OCI-LY7 (cell line): ENCODE data around the gene SPINK4. TPM values are rescaled to one million over a fixed set of nuclear protein-coding genes. Genes with fewer than 3 reads are reported as not detected.

Experiments
- BruUV-seq: library from RNA; stranded (reverse); fragments of 400-500 nt; replicated peaks from 2 replicates; lab custom pipeline; 2021; lab: Mats Ljungman, UMichigan
- CTCF ChIA-PET: fragments of 300-600 bp; sonication (Branson Sonifier 250); formaldehyde crosslinking; loops from one replicate; lab custom pipeline; 2022; ENCODE audit warnings: antibody characterized with exemption; ENCODE audit not compliant: unreplicated experiment; lab: Charles Lee
- POLR2A ChIA-PET: fragments of 300-600 bp; sonication (Branson Sonifier 250); formaldehyde crosslinking; loops from one replicate; lab custom pipeline; 2022; ENCODE audit warnings: antibody characterized with exemption; lab: Charles Lee
- DNase-seq: peaks from one replicate; pipeline ENCODE4 v3.0.0-alpha.2; 2015; ENCODE audit warnings: low spot score
- H2AFZ ChIP-seq: fragments of 200-600 bp; sonication (generic), shearing (Covaris generic); 2 replicates; pipeline ENCODE4 v1.6.1; 2014; ENCODE audit warnings: mild to moderate bottlenecking, antibody characterized with exemption, low read length, moderate library complexity
- H3K27ac ChIP-seq: fragments of 200-600 bp; sonication (generic); 2 replicates; pipeline ENCODE4 v1.5.1; 2014; ENCODE audit warnings: mixed run types, low read depth, mild to moderate bottlenecking, moderate library complexity, low read length, inconsistent platforms; ENCODE audit not compliant: poor library complexity, severe bottlenecking
- H3K36me3 ChIP-seq: fragments of 200-600 bp; sonication (generic); 2 replicates; pipeline ENCODE4 v1.6.1; 2014; ENCODE audit warnings: mild to moderate bottlenecking, antibody characterized with exemption, low read length, moderate library complexity, mixed read lengths; ENCODE audit not compliant: insufficient read depth
- H3K4me1 ChIP-seq: fragments of 200-600 bp; sonication (generic); 2 replicates; pipeline ENCODE4 v1.5.1; 2014; ENCODE audit warnings: mild to moderate bottlenecking, low read length; ENCODE audit not compliant: insufficient read depth, poor library complexity, severe bottlenecking
- H3K4me2 ChIP-seq: fragments of 200-600 bp; sonication (generic); 2 replicates; pipeline ENCODE4 v1.6.1; 2014; ENCODE audit warnings: mild to moderate bottlenecking, low read length
- H3K4me3 ChIP-seq: fragments of 200-600 bp; sonication (generic); 2 replicates; pipeline ENCODE4 v1.5.1; 2014; ENCODE audit warnings: mild to moderate bottlenecking, low read depth, low read length; ENCODE audit not compliant: poor library complexity, severe bottlenecking
- H3K79me2 ChIP-seq: fragments of 200-600 bp; sonication (generic); 2 replicates; pipeline ENCODE4 v1.6.1; 2016; ENCODE audit warnings: low read depth, mild to moderate bottlenecking, low read length, moderate library complexity, mixed read lengths; ENCODE audit not compliant: insufficient read depth
- H3K9me2 ChIP-seq: fragments of 200-600 bp; sonication (generic); 2 replicates; pipeline ENCODE4 v1.6.1; 2016; ENCODE audit warnings: mild to moderate bottlenecking, low read length, mixed read lengths; ENCODE audit not compliant: insufficient read depth
- H3K9me3 ChIP-seq: fragments of 200-600 bp; sonication (generic); 2 replicates; pipeline ENCODE4 v1.6.1; 2014; ENCODE audit warnings: mild to moderate bottlenecking, mixed run types, low read length, mixed read lengths
- H4K20me1 ChIP-seq: fragments of 200-600 bp; sonication (generic); 2 replicates; pipeline ENCODE4 v1.6.1; 2014; ENCODE audit warnings: mild to moderate bottlenecking, antibody characterized with exemption, low read length, moderate library complexity, mixed read lengths; ENCODE audit not compliant: insufficient read depth
- CTCF ChIP-seq: fragments of 200-600 bp; sonication (generic); conservative IDR thresholded peaks from 2 replicates; pipeline ENCODE4 v1.5.1; 2014; ENCODE audit warnings: mild to moderate bottlenecking, antibody characterized with exemption, low read length, moderate library complexity, mixed read lengths
- EZH2phosphoT487 ChIP-seq: fragments of 200-600 bp; sonication (generic); IDR thresholded peaks from 2 replicates; pipeline ENCODE4 v1.6.1; 2018; ENCODE audit warnings: low read depth, borderline replicate concordance, mild to moderate bottlenecking, mixed run types, antibody characterized with exemption, low read length, moderate library complexity, mixed read lengths
- intact Hi-C: fragments of 100-400 bp; cut with micrococcal nuclease; formaldehyde crosslinking; loops from one replicate; pipeline ENCODE4 v1.10.0; 2022; ENCODE audit not compliant: unreplicated experiment
- total RNA-seq, 2 experiments: library from RNA; depleted of rRNA in 1 of 2; stranded (reverse); fragments of >200 nt in 1 of 2; shearing (Covaris generic) in 1 of 2; gene quantifications; 2 replicates each; pipeline ENCODE4 v1.2.3, GENCODE V29; 2014 to 2022

SPINK4 gene
- total RNA-seq, 2 experiments from 2014 or later: not detected

DNA sequence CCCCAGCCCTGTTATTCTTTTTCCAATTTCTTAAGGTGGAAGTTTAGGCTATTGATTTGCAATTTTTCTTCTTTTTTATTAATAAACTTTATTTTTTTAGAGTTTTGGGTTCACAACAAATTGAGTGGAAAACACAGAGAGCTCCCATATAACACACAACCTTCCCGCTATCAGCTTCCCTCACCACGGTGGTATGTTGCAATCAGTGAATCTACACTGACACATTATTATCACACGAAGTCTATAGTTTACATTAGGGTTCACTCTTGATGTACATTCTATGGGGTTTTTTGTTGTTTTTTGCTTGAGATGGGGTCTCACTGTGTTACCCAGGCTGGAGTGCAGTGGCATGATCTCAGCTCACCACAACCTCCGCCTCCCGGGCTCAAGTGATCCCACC is 45.5 kb downstream of the SPINK4 start:
- Histone ChIP-seq H3K9me2 (no peaks in the 10 kb centered on the region), H3K4me2 (no peak overlapping the region), H3K27ac (no peak overlapping the region), H2AFZ (no peak overlapping the region), H3K4me1 (peaks cover 19% of the 10 kb centered on the region), H3K4me3 (no peak overlapping the region), H4K20me1 (no peaks in the 10 kb centered on the region), H3K79me2 (peaks cover 1% of the 10 kb centered on the region; the same call in 1 of the 2 replicates), H3K9me3 (no peaks in the 10 kb centered on the region), H3K36me3 (peaks cover 23% of the 10 kb centered on the region)
- no TSS peak for BruUV-seq
- CTCF ChIA-PET: interaction anchor here (0.6 kb wide), 1 partner anchor 543 kb away, joined by 3 read pairs; no protein-coding TSS in a partner anchor
- no peak for DNase-seq
- no peak for TF ChIP-seq EZH2phosphoT487
- TF ChIP-seq CTCF: no peak
- intact Hi-C loops: loop anchor here (5.0 kb wide), 1 partner anchor 87 kb away; no protein-coding TSS in a partner anchor
- POLR2A ChIA-PET: interaction anchor here (0.5 to 1.0 kb wide), 3 partner anchors 15 to 619 kb away, joined by 3 to 5 read pairs (median 4); no protein-coding TSS in a partner anchor

DNA sequence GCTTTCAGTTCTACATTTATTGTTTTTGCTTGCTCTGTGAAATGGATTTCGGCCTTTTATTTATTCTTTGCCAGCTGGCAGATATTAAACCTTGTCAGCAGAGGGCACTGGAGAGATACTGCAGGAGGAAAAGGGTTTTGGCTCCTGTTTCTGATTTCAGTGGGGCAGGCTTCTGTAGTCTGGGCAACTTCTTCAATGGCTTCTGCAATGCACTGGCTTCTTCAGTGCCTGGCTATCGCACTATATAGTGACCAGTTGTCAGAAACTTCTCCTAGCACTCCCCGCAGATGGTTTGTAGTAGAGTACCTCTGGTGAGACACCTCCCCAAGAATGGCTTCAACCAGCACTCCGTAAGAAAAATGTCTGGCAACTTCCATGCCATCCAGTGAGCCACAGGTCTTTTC is 47.1 kb downstream of the SPINK4 start:
- H3K27ac ChIP-seq: no peak overlapping the region
- H3K4me1 ChIP-seq: peaks cover 29% of the 10 kb centered on the region
- POLR2A ChIA-PET: no interaction called here
- H4K20me1 ChIP-seq: no peaks in the 10 kb centered on the region
- peaks cover 17% of the 10 kb centered on the region for H3K79me2 ChIP-seq
- peak; percentile 97 for TF ChIP-seq CTCF
- no peak for TF ChIP-seq EZH2phosphoT487
- no peak overlapping the region; the same call in 1 of the 2 replicates for H2AFZ ChIP-seq
- no peaks in the 10 kb centered on the region for H3K9me3 ChIP-seq
- intact Hi-C loops: loop anchor here (1.0 to 5.0 kb wide), 2 partner anchors 85 to 128 kb away; no protein-coding TSS in a partner anchor
- H3K36me3 ChIP-seq: peaks cover 13% of the 10 kb centered on the region; the same call in 1 of the 2 replicates
- DNase-seq: peak; percentile 83
- H3K4me3 ChIP-seq: no peak overlapping the region
- no peaks in the 10 kb centered on the region for H3K9me2 ChIP-seq
- BruUV-seq: no TSS peak
- CTCF ChIA-PET: interaction anchor here (0.8 kb wide), 1 partner anchor 54 kb away, joined by 3 read pairs; no protein-coding TSS in a partner anchor
- H3K4me2 ChIP-seq: no peak overlapping the region

- ChIA-PET CTCF (no interaction called here), POLR2A (interaction anchor here (0.6 to 0.7 kb wide), 2 partner anchors 16 to 220 kb away, joined by 5 to 6 read pairs; no protein-coding TSS in a partner anchor)
- intact Hi-C loops: loop anchor here (5.0 kb wide), 1 partner anchor 84 kb away; no protein-coding TSS in a partner anchor
- Histone ChIP-seq H3K79me2 (peaks cover 29% of the 10 kb centered on the region), H3K4me3 (no peak overlapping the region), H3K9me3 (no peaks in the 10 kb centered on the region), H3K4me2 (no peak overlapping the region), H3K27ac (no peak overlapping the region), H2AFZ (no peak overlapping the region), H3K4me1 (peaks cover 40% of the 10 kb centered on the region), H4K20me1 (no peaks in the 10 kb centered on the region), H3K9me2 (no peaks in the 10 kb centered on the region), H3K36me3 (peaks cover 16% of the 10 kb centered on the region)
- DNase-seq: no peak
- BruUV-seq: no TSS peak
- no peak for TF ChIP-seq EZH2phosphoT487
- no peak for TF ChIP-seq CTCF
These were observed 48.3 kb downstream of the SPINK4 start for GRCh38 chr9:33288235-33288634.
